ENCODE data around the gene C5. TPM values are rescaled to one million over a fixed set of nuclear protein-coding genes. Genes with fewer than 3 reads are reported as not detected.

The C5 gene
- total and polyA plus RNA-seq, 8 donors, result 5.2 to 29.9 (median 14.6) TPM

DNA sequence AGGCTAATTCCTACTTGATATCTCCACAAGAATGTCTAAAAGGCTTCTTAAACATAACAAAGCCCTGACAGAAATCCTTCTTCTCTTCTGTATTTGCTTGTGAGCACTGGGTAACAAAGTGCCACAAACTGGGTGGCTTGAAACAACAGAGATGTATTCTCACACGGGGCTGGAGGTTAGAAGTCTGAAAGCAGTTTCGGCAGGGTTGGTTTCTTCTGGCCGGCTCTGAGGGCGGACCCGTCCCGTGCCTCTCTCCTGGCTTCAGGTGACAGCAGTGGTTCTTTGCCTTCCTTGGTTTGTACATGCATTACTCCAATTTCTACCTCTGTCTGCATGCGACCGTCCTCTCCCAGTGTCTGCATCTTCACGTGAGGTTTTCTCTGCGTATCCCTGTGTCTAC lies 109.5 kb downstream of the C5 start:
- TF ChIP-seq, protein P1, sequence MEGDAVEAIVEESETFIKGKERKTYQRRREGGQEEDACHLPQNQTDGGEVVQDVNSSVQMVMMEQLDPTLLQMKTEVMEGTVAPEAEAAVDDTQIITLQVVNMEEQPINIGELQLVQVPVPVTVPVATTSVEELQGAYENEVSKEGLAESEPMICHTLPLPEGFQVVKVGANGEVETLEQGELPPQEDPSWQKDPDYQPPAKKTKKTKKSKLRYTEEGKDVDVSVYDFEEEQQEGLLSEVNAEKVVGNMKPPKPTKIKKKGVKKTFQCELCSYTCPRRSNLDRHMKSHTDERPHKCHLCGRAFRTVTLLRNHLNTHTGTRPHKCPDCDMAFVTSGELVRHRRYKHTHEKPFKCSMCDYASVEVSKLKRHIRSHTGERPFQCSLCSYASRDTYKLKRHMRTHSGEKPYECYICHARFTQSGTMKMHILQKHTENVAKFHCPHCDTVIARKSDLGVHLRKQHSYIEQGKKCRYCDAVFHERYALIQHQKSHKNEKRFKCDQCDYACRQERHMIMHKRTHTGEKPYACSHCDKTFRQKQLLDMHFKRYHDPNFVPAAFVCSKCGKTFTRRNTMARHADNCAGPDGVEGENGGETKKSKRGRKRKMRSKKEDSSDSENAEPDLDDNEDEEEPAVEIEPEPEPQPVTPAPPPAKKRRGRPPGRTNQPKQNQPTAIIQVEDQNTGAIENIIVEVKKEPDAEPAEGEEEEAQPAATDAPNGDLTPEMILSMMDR (IDR thresholded peaks at IDR 0.05), result no peak
- Histone ChIP-seq H3K36me3 (no peaks in the 10 kb centered on the region), H3K27me3 (no peaks in the 10 kb centered on the region), H3K4me3 (no peak overlapping the region), H3K4me1 (peaks cover 8 to 9% (median 9%) of the 10 kb centered on the region in 3 donors), H3K27ac (no peak overlapping the region), H3K9me3 (no peaks in the 10 kb centered on the region)
- FAIRE-seq, result no peak
- DNase-seq, result no peak
- no peak for ATAC-seq
- 84 to 96% methylated on average over 10 of the region's 10 CpGs for WGBS, 2 donors
- intact Hi-C loops (cut with DNase I), result no loop called here

DNA sequence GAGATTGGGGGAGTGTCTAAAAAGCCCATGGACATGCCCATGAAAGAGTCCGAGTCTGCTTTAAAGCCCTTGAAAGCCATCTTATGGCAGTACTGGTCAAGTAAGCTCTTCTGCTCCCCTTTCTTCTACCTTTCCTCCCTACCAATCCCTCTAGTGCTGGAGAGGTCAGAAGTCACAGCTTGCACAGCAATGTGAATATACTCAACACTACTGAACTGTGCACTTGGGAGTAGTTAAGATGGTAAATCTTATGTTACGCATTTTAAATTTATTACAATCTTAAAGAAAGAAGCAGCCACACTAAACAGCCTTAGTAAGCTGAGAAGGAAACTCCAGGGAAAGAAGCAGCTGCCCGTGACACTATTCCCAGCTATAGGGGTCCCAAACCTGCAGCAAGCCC lies 111.2 kb downstream of the C5 start:
- H3K4me3 ChIP-seq, result no peak overlapping the region
- H3K4me1 ChIP-seq, result peaks cover 15 to 19% (median 17%) of the 10 kb centered on the region in 3 donors
- DNase-seq, result no peak
- TF ChIP-seq, protein P1 (IDR thresholded peaks at IDR 0.05), result no peak
- no peak overlapping the region for H3K27ac ChIP-seq
- no peak for ATAC-seq
- H3K36me3 ChIP-seq, result no peaks in the 10 kb centered on the region
- intact Hi-C loops (cut with DNase I), result loop anchor here in 1 of 3 donors (10.0 kb wide), 1 partner anchor 184 kb away; no protein-coding TSS in a partner anchor
- H3K27me3 ChIP-seq, result no peaks in the 10 kb centered on the region
- no peak for FAIRE-seq
- WGBS, 2 donors, result 84 to 94% methylated on average over 3 of the region's 3 CpGs
- H3K9me3 ChIP-seq, result no peaks in the 10 kb centered on the region

DNA sequence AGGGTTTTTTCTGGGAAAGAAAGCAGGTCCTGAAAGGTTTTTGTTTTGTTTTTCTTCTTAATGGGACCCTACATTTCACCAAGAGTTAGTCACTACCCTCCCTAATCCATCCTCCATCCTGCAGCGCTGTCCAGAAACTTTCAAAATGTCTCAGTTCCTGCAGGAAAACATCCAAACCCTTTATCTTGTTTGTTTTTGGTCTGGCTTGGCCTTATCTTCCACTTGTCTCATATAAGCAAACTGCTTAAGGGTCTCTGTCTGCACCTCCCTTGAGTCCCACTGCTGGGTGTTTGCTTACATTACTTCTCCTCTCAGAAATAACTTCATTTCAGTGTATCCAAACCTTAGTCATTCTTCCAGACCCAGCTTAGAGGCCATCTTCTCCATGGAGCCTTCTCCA lies 112.5 kb downstream of the C5 start:
- no peak for FAIRE-seq
- no peak overlapping the region for H3K27ac ChIP-seq
- no peak for ATAC-seq
- intact Hi-C loops (cut with DNase I), result loop anchor here in 1 of 3 donors (10.0 kb wide), 1 partner anchor 183 kb away; no protein-coding TSS in a partner anchor
- peaks cover 15 to 19% (median 17%) of the 10 kb centered on the region in 3 donors for H3K4me1 ChIP-seq
- no peak for DNase-seq
- H3K27me3 ChIP-seq, result no peaks in the 10 kb centered on the region
- no peaks in the 10 kb centered on the region for H3K9me3 ChIP-seq
- no peaks in the 10 kb centered on the region for H3K36me3 ChIP-seq
- TF ChIP-seq, protein P1 (IDR thresholded peaks at IDR 0.05), result no peak
- H3K4me3 ChIP-seq, result no peak overlapping the region
- WGBS, 2 donors, result 51 to 56% methylated on average over 1 of the region's 1 CpG

DNA sequence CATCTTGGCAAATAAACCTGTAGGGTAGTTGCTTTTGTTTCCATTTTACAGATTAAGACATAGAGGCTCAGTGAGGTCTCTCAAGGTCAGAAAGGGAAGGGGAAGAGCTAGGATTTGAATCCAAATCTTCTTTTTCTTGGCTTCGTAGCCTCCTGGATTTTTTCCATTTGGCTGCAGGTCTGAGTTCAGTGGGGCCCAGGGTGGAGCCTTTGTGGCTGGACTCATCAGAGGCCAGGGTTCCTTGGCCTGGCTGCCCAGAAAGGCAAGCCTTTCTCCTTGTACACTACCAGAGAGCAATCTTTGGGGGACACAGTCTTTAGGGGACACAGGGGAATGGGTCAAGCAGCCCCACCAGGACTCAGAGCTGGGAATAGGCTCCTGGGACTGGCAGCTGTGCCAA lies 112.9 kb downstream of the C5 start:
- no peak for ATAC-seq

DNA sequence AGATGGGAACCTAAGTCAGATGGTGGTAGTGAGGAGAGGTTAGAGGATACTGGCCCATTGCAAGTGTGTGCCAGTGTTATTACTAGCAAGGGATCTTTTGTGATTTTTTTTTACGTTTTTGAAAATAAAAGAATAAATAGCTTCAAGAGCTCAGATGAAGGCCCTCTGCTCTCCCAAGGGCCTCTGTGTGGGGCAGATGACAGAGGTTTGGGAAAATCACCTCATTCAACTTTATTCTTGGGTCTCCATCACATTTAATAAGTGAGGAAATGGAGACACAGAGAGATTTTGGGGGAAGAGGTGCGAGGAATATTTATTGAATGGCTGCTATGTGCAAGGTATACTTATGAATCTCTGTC lies 113.3 kb downstream of the C5 start:
- Histone ChIP-seq H3K27me3 (no peaks in the 10 kb centered on the region), H3K9me3 (no peaks in the 10 kb centered on the region), H3K4me1 (peaks cover 15 to 19% (median 17%) of the 10 kb centered on the region in 3 donors), H3K36me3 (no peaks in the 10 kb centered on the region), H3K4me3 (no peak overlapping the region), H3K27ac (no peak overlapping the region)
- TF ChIP-seq, protein P1 (IDR thresholded peaks at IDR 0.05), result no peak
- 47 to 48% methylated on average over 2 of the region's 2 CpGs for WGBS, 2 donors
- FAIRE-seq (no peak), ATAC-seq (no peak), DNase-seq (no peak)
- intact Hi-C loops (cut with DNase I), result loop anchor here in 1 of 3 donors (10.0 kb wide), 1 partner anchor 182 kb away; no protein-coding TSS in a partner anchor

More for the DNA sequence above, 112.9 kb downstream of the C5 start:
- Histone ChIP-seq H3K27ac (no peak overlapping the region), H3K9me3 (no peaks in the 10 kb centered on the region), H3K4me3 (no peak overlapping the region), H3K4me1 (peaks cover 15 to 19% (median 17%) of the 10 kb centered on the region in 3 donors), H3K27me3 (no peaks in the 10 kb centered on the region), H3K36me3 (no peaks in the 10 kb centered on the region)
- TF ChIP-seq, protein P1 (IDR thresholded peaks at IDR 0.05), result no peak
- FAIRE-seq (no peak), DNase-seq (no peak)
- intact Hi-C loops (cut with DNase I), result loop anchor here in 1 of 3 donors (10.0 kb wide), 1 partner anchor 182 kb away; no protein-coding TSS in a partner anchor
- 77 to 81% methylated on average over 1 of the region's 1 CpG for WGBS, 2 donors
